A549 (cell line): ENCODE results near the gene FAM163B.

Experiments used
- CTCF ChIP-seq: fragments of >200 bp; sonication (Bioruptor Twin); formaldehyde crosslinking; IDR thresholded peaks from 3 replicates; pipeline ENCODE4 v1.5.1; 2016
- MAX ChIP-seq: IDR thresholded peaks from 2 replicates; pipeline ENCODE4 v1.6.1; 2012
- MAZ ChIP-seq: fragments of 150-350 bp; IDR thresholded peaks from 2 replicates; pipeline ENCODE4 v1.6.1; 2014; ENCODE audit warnings: antibody characterized with exemption, low read depth, low read length, borderline replicate concordance
- PBX3 ChIP-seq: IDR thresholded peaks from 2 replicates; pipeline ENCODE4 v1.6.1; 2012
- POLR2A ChIP-seq: IDR thresholded peaks from 2 replicates; pipeline ENCODE4 v1.6.1; 2012; ENCODE audit warnings: mild to moderate bottlenecking, low read length
- RAD21 ChIP-seq, 2 experiments: fragments of >200 bp in 1 of 2; sonication (Bioruptor Twin) in 1 of 2; formaldehyde crosslinking in 1 of 2; IDR thresholded peaks in 1 of 2; conservative IDR thresholded peaks in 1 of 2; 2 replicates in 1 of 2; 3 replicates in 1 of 2; pipeline ENCODE4 v1.6.1; 2012 to 2018; ENCODE audit warnings: inconsistent platforms in 1 of 2
- ZFP36 ChIP-seq: fragments of 450-650 bp; IDR thresholded peaks from 2 replicates; pipeline ENCODE4 v1.6.1; 2014; ENCODE audit warnings: borderline replicate concordance; ENCODE audit not compliant: partially characterized antibody

- no peak for TF ChIP-seq PBX3
- no peak for TF ChIP-seq POLR2A
- TF ChIP-seq CTCF, result no peak
- TF ChIP-seq MAX, result no peak
- no peak for TF ChIP-seq RAD21 (conservative IDR thresholded peaks at IDR 0.05 in 1 of 2, IDR thresholded peaks at IDR 0.05 in 1 of 2)
- no peak for TF ChIP-seq MAZ
- TF ChIP-seq ZFP36, result no peak
Observed at GRCh38 chr9:133654736-133655657, 45.8 kb upstream of the FAM163B start.
